K562 (cell line): Measurements from ENCODE around the gene MYL10. TPM values are rescaled to one million over a fixed set of nuclear protein-coding genes. Genes with fewer than 3 reads are reported as not detected.

Experiments used
- ATAC-seq: fragments of 200-7000 bp; cut with Tn5 transposase; 3 replicates; pipeline ENCODE4 v1.9.1; 2020; ENCODE audit warnings: moderate library complexity
- BruUV-seq: library from RNA; stranded (reverse); fragments of 400-500 nt; replicated peaks from 2 replicates; lab custom pipeline; 2021; lab: Mats Ljungman, UMichigan
- CTCF ChIA-PET: fragments of 300-600 bp; formaldehyde crosslinking; extraction: SDS; loops from one replicate; lab custom pipeline; 2021; ENCODE audit warnings: low intra/inter-chr PET ratio; lab: Yijun Ruan, JAX
- POLR2A ChIA-PET: fragments of 300-600, 350-650 bp; sonication (Branson Sonifier 250); formaldehyde crosslinking; extraction: SDS; loops from one replicate; lab custom pipeline; 2021; ENCODE audit warnings: antibody characterized with exemption, inconsistent platforms; lab: Yijun Ruan, JAX
- DNase-seq, 4 experiments: peaks; one replicate each; pipeline versions ENCODE4 v3.0.0 to v3.0.0-alpha.2; 2011 to 2018; ENCODE audit warnings: low spot score in 3 of 4, mixed read lengths in 3 of 4; ENCODE audit errors: extremely low read depth in 1 of 4
- FAIRE-seq: peaks from 2 replicates; lab custom pipeline; 2011; peaks lifted over from hg19 to GRCh38; lab: Jason Lieb, UNC
- H2AFZ ChIP-seq: 2 replicates; pipeline ENCODE4 v1.6.0; 2011; ENCODE audit warnings: low read depth, low read length, control low read depth, inconsistent platforms
- H3K27ac ChIP-seq: fragments of 200-600 bp; 3 replicates; pipeline ENCODE4 v1.8.0; 2011; ENCODE audit warnings: low read depth, mild to moderate bottlenecking, control low read depth, inconsistent platforms, low read length, moderate library complexity, mixed read lengths; ENCODE audit errors: extremely low read depth
- H3K27me3 ChIP-seq, 2 experiments: fragments of 300-600 bp in 1 of 2; 2 replicates in 1 of 2; 3 replicates in 1 of 2; pipeline versions ENCODE4 v1.6.0 to v1.8.0; 2011; ENCODE audit warnings: inconsistent platforms in 2 of 2, low read length in 2 of 2, mild to moderate bottlenecking in 1 of 2, mixed read lengths in 1 of 2, moderate library complexity in 1 of 2; ENCODE audit not compliant: control insufficient read depth in 2 of 2, insufficient read depth in 2 of 2
- H3K36me3 ChIP-seq: fragments of 300-600 bp; 3 replicates; pipeline ENCODE4 v1.8.0; 2011; ENCODE audit warnings: mild to moderate bottlenecking, low read length, inconsistent platforms; ENCODE audit not compliant: control insufficient read depth, insufficient read depth
- H3K4me1 ChIP-seq, 2 experiments: fragments of 200-600 bp in 1 of 2; replicated peaks in 1 of 2; 2 replicates in 1 of 2; 3 replicates in 1 of 2; pipeline versions ENCODE4 v1.5.1 to v1.8.0; 2011; ENCODE audit warnings: inconsistent platforms in 2 of 2, low read length in 2 of 2, mild to moderate bottlenecking in 1 of 2, mixed read lengths in 1 of 2, moderate library complexity in 1 of 2; ENCODE audit not compliant: control insufficient read depth in 2 of 2, insufficient read depth in 2 of 2
- H3K4me2 ChIP-seq: 2 replicates; pipeline ENCODE4 v1.6.1; 2011; ENCODE audit warnings: low read length, control low read depth, inconsistent platforms, mixed read lengths; ENCODE audit not compliant: insufficient read depth
- H3K4me3 ChIP-seq: fragments of 200-600 bp; sonication (generic), shearing (Covaris generic); 2 replicates; pipeline ENCODE4 v1.5.1; 2016; ENCODE audit warnings: control low read depth, inconsistent platforms
- H3K79me2 ChIP-seq: fragments of 200-600 bp; 3 replicates; pipeline ENCODE4 v1.8.0; 2011; ENCODE audit warnings: low read length, inconsistent platforms; ENCODE audit not compliant: control insufficient read depth, insufficient read depth
- H3K9ac ChIP-seq, 2 experiments: 2 replicates each; pipeline versions ENCODE4 v1.6.0 to v1.6.1; 2011; ENCODE audit warnings: low read depth in 2 of 2, low read length in 2 of 2, control low read depth in 1 of 2, inconsistent platforms in 1 of 2, mild to moderate bottlenecking in 1 of 2, mixed read lengths in 1 of 2; ENCODE audit not compliant: insufficient read depth in 1 of 2
- H3K9me1 ChIP-seq: one replicate; pipeline ENCODE4 v1.6.0; 2011; ENCODE audit warnings: inconsistent platforms, mild to moderate bottlenecking, low read length, moderate library complexity; ENCODE audit not compliant: control insufficient read depth, insufficient read depth
- H3K9me3 ChIP-seq: replicated peaks from 2 replicates; pipeline ENCODE4 v1.5.1; 2011; ENCODE audit warnings: low read depth, low read length, inconsistent platforms; ENCODE audit not compliant: control insufficient read depth, insufficient read depth
- H4K20me1 ChIP-seq: replicated peaks from 2 replicates; pipeline ENCODE4 v1.6.1; 2011; ENCODE audit warnings: low read length, inconsistent platforms, mixed read lengths; ENCODE audit not compliant: control insufficient read depth, insufficient read depth
- C11orf30 ChIP-seq: fragments of 450-650 bp; IDR thresholded peaks from 2 replicates; pipeline ENCODE4 v1.6.1; 2016; ENCODE audit warnings: low read depth, mild to moderate bottlenecking
- ETV1 ChIP-seq: fragments of 450-650 bp; conservative IDR thresholded peaks from 2 replicates; pipeline ENCODE4 v1.6.1; 2016; ENCODE audit warnings: missing genetic modification characterization, control low read depth, low read depth, missing compliant biosample characterization
- MAFG ChIP-seq: fragments of 450-650 bp; conservative IDR thresholded peaks from 2 replicates; pipeline ENCODE4 v1.6.1; 2016; ENCODE audit warnings: missing genetic modification characterization, missing compliant biosample characterization
- MAFK ChIP-seq: IDR thresholded peaks from 2 replicates; pipeline ENCODE4 v1.6.1; 2011; ENCODE audit warnings: low read length, improper control_type of control experiment
- ZBTB8A ChIP-seq: fragments of 450-650 bp; IDR thresholded peaks from 2 replicates; pipeline ENCODE4 v1.6.1; 2018; ENCODE audit warnings: mild to moderate bottlenecking, moderate library complexity; ENCODE audit not compliant: partially characterized antibody
- ZNF224 ChIP-seq: sonication (generic); formaldehyde crosslinking; IDR thresholded peaks from 2 replicates; pipeline ENCODE4 v1.8.0; 2022; ENCODE audit warnings: mild to moderate bottlenecking, missing genetic modification reagents
- ZNF316 ChIP-seq: fragments of 450-650 bp; IDR thresholded peaks from 2 replicates; pipeline ENCODE4 v1.6.1; 2016
- WGBS: fragments of 100-300 bp; shearing (Covaris generic); methylation state at CpG from one replicate; pipeline ENCODE4 v1.1.6; 2016; ENCODE audit warnings: low coverage, mixed read lengths; ENCODE audit not compliant: insufficient coverage; ENCODE audit errors: missing lambda C conversion rate; 5-methylcytosine and 5-hydroxymethylcytosine counted together
- in situ Hi-C: fragments of 300-500 bp; cut with MboI; formaldehyde crosslinking; loops from 4 replicates; pipeline ENCODE4 v1.15.0; 2018; ENCODE audit warnings: inconsistent platforms, mixed read lengths
- intact Hi-C: fragments of 100-400 bp; cut with micrococcal nuclease; formaldehyde crosslinking; loops from 2 replicates; pipeline ENCODE4 v1.14.2; 2022
- polyA plus RNA-seq, 8 experiments: library from polyadenylated mRNA; depleted of rRNA in 4 of 8; stranded (reverse) in 5 of 8; unstranded in 3 of 8; fragments of >200 nt; fragmentation: Nextera tagmentation in 2 of 8; fragmentation: Illumina TruSeq in 1 of 8; extraction: Ambion mirVana in 2 of 8; extraction: Trizol in 1 of 8; gene quantifications; 2 replicates each; pipeline versions ENCODE4 v1.2.1 to v1.2.3, GENCODE V29; 2011 to 2014; ENCODE audit warnings: inconsistent platforms in 1 of 8, missing spikeins in 1 of 8
- total RNA-seq, 7 experiments: library from RNA; depleted of rRNA in 6 of 7; stranded (reverse); fragments of >200 nt in 6 of 7; fragmentation: Illumina TruSeq in 2 of 7; extraction: Trizol in 2 of 7; gene quantifications; 2 replicates each; pipeline versions ENCODE4 v1.2.1 to v1.2.3, GENCODE V29; 2011 to 2021; ENCODE audit warnings: low replicate concordance in 1 of 7

MYL10 gene
- total and polyA plus RNA-seq, 9 of the 15 experiments (the other 6 are each of a cell fraction or from before 2014, with no cell fraction given), result not detected

DNA sequence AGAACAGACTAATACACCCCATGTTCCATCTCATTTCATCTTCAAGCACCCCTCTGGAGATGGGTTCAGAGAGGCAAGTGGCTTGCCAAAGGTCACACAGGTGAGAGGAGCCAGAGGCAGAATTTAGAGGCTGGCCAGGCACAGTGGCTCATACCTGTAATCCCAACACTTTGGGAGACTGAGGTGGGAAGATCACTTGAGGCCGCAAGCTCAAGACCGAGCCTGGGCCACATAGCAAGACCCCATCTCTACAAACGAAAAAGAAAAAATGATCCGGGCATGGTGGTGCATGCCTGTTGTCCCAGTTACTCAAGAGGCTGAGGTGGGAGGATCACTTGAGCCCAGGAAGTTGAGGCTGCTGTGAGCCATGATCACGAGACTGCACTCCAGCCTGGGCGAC, 34.7 kb upstream of the MYL10 start:
- CTCF ChIA-PET, result no interaction called here
- intact Hi-C loops, result no loop called here
- Histone ChIP-seq H3K27me3 (peaks cover 32 to 82% of the 10 kb centered on the region in 2 experiments), H3K27ac (no peak overlapping the region), H3K4me3 (no peak overlapping the region), H4K20me1 (no peaks in the 10 kb centered on the region; the same call in none of the 2 replicates), H3K9me3 (no peaks in the 10 kb centered on the region), H3K9me1 (no peaks in the 10 kb centered on the region), H2AFZ (no peak overlapping the region), H3K4me1 (0 out of 5 replicates have a peak, but pooled peaks cover 0 to 5% of the 10 kb centered on the region in 2 experiments), H3K79me2 (no peaks in the 10 kb centered on the region), H3K36me3 (no peaks in the 10 kb centered on the region), H3K4me2 (no peak overlapping the region)
- FAIRE-seq (no peak), ATAC-seq (no peak)
- POLR2A ChIA-PET, result no interaction called here
- no peak for TF ChIP-seq ETV1 (tag)
- TF ChIP-seq ZNF224, result no peak
- no peak for TF ChIP-seq ZBTB8A
- TF ChIP-seq, all 486 proteins: peak for 0
- 5% methylated on average over 6 of the region's 6 CpGs for WGBS
- no peak for DNase-seq
- in situ Hi-C loops, result no loop called here
- no TSS peak for BruUV-seq
- H3K9ac ChIP-seq, result no peak overlapping the region

GRCh38 chr7:101662447-101662998, 33.4 kb upstream of the MYL10 start:
- H2AFZ ChIP-seq, result no peak overlapping the region
- BruUV-seq, result no TSS peak
- H3K36me3 ChIP-seq, result no peaks in the 10 kb centered on the region
- no peak for DNase-seq
- H3K9ac ChIP-seq, result no peak overlapping the region
- CTCF ChIA-PET, result no interaction called here
- H3K27me3 ChIP-seq, result peaks cover 32 to 77% of the 10 kb centered on the region in 2 experiments
- H3K9me3 ChIP-seq, result no peaks in the 10 kb centered on the region
- ATAC-seq, result no peak
- H3K79me2 ChIP-seq, result no peaks in the 10 kb centered on the region
- 1% methylated on average over 9 of the region's 9 CpGs for WGBS
- in situ Hi-C loops (no loop called here), intact Hi-C loops (no loop called here)
- POLR2A ChIA-PET, result no interaction called here
- H3K9me1 ChIP-seq, result no peaks in the 10 kb centered on the region
- H3K4me1 ChIP-seq, result no peaks in the 10 kb centered on the region
- H4K20me1 ChIP-seq, result no peaks in the 10 kb centered on the region; the same call in 1 of the 2 replicates
- no peak overlapping the region for H3K4me3 ChIP-seq
- FAIRE-seq, result no peak
- no peak overlapping the region for H3K4me2 ChIP-seq
- no peak overlapping the region for H3K27ac ChIP-seq
- TF ChIP-seq C11orf30, result peak; percentile 45; the same call in 1 of the 2 replicates
- peak; percentile 13; the same call in 1 of the 2 replicates for TF ChIP-seq MAFG (tag)
- peak; percentile 40 for TF ChIP-seq MAFK
- TF ChIP-seq ZNF316, result peak; percentile 77
